HAP-1 (cell line): Measurements from ENCODE around the gene PPP1R1B.

ENCODE experiments used
- DNase-seq, 2 experiments: peaks; one replicate each; pipeline ENCODE4 v3.0.0-alpha.2; 2016 to 2020; ENCODE audit warnings: low spot score in 2 of 2
- H3K27me3 ChIP-seq: fragments of 250-450 bp; sonication (Bioruptor Pico); 2 replicates; pipeline ENCODE4 v1.5.1; 2020; ENCODE audit warnings: low read depth, mild to moderate bottlenecking, moderate library complexity
- H3K36me3 ChIP-seq: fragments of 250-450 bp; sonication (Bioruptor Pico); replicated peaks from 2 replicates; pipeline ENCODE4 v1.5.1; 2020; ENCODE audit warnings: mild to moderate bottlenecking
- H3K4me1 ChIP-seq: fragments of 250-450 bp; sonication (Bioruptor Pico); 2 replicates; pipeline ENCODE4 v1.5.1; 2020; ENCODE audit warnings: mild to moderate bottlenecking
- H3K4me3 ChIP-seq: fragments of 250-450 bp; sonication (Bioruptor Pico); 2 replicates; pipeline ENCODE4 v1.5.1; 2020; ENCODE audit warnings: mild to moderate bottlenecking, moderate library complexity
- H3K9me3 ChIP-seq: fragments of 250-450 bp; sonication (Bioruptor Pico); 2 replicates; pipeline ENCODE4 v1.5.1; 2020; ENCODE audit warnings: mild to moderate bottlenecking, moderate library complexity
- in situ Hi-C: fragments of 300-500 bp; cut with MboI; formaldehyde crosslinking; loops from 3 replicates; pipeline ENCODE4 v1.14.3; 2020; ENCODE audit warnings: low sequenced_read_pairs, inconsistent platforms, mixed read lengths

Gene PPP1R1B

GRCh38 chr17:39663688-39664580 is 37.2 kb downstream of the PPP1R1B start:
- H3K4me3 ChIP-seq = no peak overlapping the region
- peak in 1 of 2 experiments; percentile 41 for DNase-seq
- no peaks in the 10 kb centered on the region for H3K9me3 ChIP-seq
- H3K36me3 ChIP-seq = no peaks in the 10 kb centered on the region
- H3K27me3 ChIP-seq = no peaks in the 10 kb centered on the region
- in situ Hi-C loops = no loop called here
- peaks cover 5% of the 10 kb centered on the region for H3K4me1 ChIP-seq

GRCh38 chr17:39664581-39665561 is 38.1 kb downstream of the PPP1R1B start, which contains the start of gene TCAP:
TCAP (plus strand) TSS chr17:39665349; CDS start chr17:39665360, 11 bp downstream.
- in situ Hi-C loops = no loop called here
- H3K4me3 ChIP-seq = no peak within 1 kb of the TSS
- DNase-seq = no peak
- no peaks in the 10 kb centered on the region for H3K27me3 ChIP-seq
- H3K36me3 ChIP-seq = no peaks in the 10 kb centered on the region
- peaks cover 5% of the 10 kb centered on the region for H3K4me1 ChIP-seq
- no peaks in the 10 kb centered on the region for H3K9me3 ChIP-seq

GRCh38 chr17:39665642-39666224 is 39.0 kb downstream of the PPP1R1B start:
- Histone ChIP-seq H3K4me1 (peaks cover 5% of the 10 kb centered on the region), H3K9me3 (no peaks in the 10 kb centered on the region), H3K4me3 (no peak overlapping the region), H3K36me3 (no peaks in the 10 kb centered on the region), H3K27me3 (no peaks in the 10 kb centered on the region)
- DNase-seq = no peak
- in situ Hi-C loops = no loop called here

GRCh38 chr17:39666231-39666600 is 39.5 kb downstream of the PPP1R1B start:
- Histone ChIP-seq H3K9me3 (no peaks in the 10 kb centered on the region), H3K4me1 (peaks cover 5% of the 10 kb centered on the region), H3K4me3 (no peak overlapping the region), H3K27me3 (no peaks in the 10 kb centered on the region), H3K36me3 (no peaks in the 10 kb centered on the region)
- no peak for DNase-seq
- in situ Hi-C loops = no loop called here

GRCh38 chr17:39666601-39667261 is 40.0 kb downstream of the PPP1R1B start:
- no peak for DNase-seq

GRCh38 chr17:39667262-39667944 is 40.7 kb downstream of the PPP1R1B start:
- no peak overlapping the region for H3K4me3 ChIP-seq
- in situ Hi-C loops = no loop called here
- DNase-seq = no peak
- peaks cover 5% of the 10 kb centered on the region for H3K4me1 ChIP-seq
- H3K27me3 ChIP-seq = no peaks in the 10 kb centered on the region
- H3K36me3 ChIP-seq = no peaks in the 10 kb centered on the region
- no peaks in the 10 kb centered on the region for H3K9me3 ChIP-seq

More at GRCh38 chr17:39666601-39667261, 40.0 kb downstream of the PPP1R1B start:
- Histone ChIP-seq H3K4me3 (no peak overlapping the region), H3K27me3 (no peaks in the 10 kb centered on the region), H3K4me1 (peaks cover 5% of the 10 kb centered on the region), H3K9me3 (no peaks in the 10 kb centered on the region), H3K36me3 (no peaks in the 10 kb centered on the region)
- in situ Hi-C loops = no loop called here

- peak; percentile 65 to 87 for DNase-seq
- in situ Hi-C loops = no loop called here
- H3K4me1 ChIP-seq = peaks cover 5% of the 10 kb centered on the region
- H3K9me3 ChIP-seq = no peaks in the 10 kb centered on the region
- H3K4me3 ChIP-seq = peak within 1 kb of the TSS; percentile 14; the same call in 1 of the 2 replicates
- no peaks in the 10 kb centered on the region for H3K27me3 ChIP-seq
- no peaks in the 10 kb centered on the region for H3K36me3 ChIP-seq
Measured at GRCh38 chr17:39667945-39668924, 41.5 kb downstream of the PPP1R1B start, which contains the start of gene PNMT. PNMT (plus strand) TSS chr17:39668453; CDS start chr17:39668476, 23 bp downstream.

GRCh38 chr17:39669897-39670735 is 43.4 kb downstream of the PPP1R1B start:
- Histone ChIP-seq H3K4me3 (no peak overlapping the region), H3K27me3 (no peaks in the 10 kb centered on the region), H3K9me3 (no peaks in the 10 kb centered on the region), H3K36me3 (no peaks in the 10 kb centered on the region), H3K4me1 (peaks cover 5% of the 10 kb centered on the region)
- in situ Hi-C loops = no loop called here
- no peak for DNase-seq

- no peaks in the 10 kb centered on the region for H3K27me3 ChIP-seq
- in situ Hi-C loops = no loop called here
Measured at GRCh38 chr17:39670746-39671145, 44.0 kb downstream of the PPP1R1B start.

GRCh38 chr17:39671651-39672521 is 45.1 kb downstream of the PPP1R1B start:
- no peaks in the 10 kb centered on the region for H3K36me3 ChIP-seq
- in situ Hi-C loops = no loop called here
- no peak overlapping the region for H3K4me3 ChIP-seq
- no peaks in the 10 kb centered on the region for H3K9me3 ChIP-seq
- peaks cover 5% of the 10 kb centered on the region for H3K4me1 ChIP-seq
- peak in 1 of 2 experiments; percentile 60 for DNase-seq
- H3K27me3 ChIP-seq = no peaks in the 10 kb centered on the region

More at GRCh38 chr17:39670746-39671145, 44.0 kb downstream of the PPP1R1B start:
- Histone ChIP-seq H3K4me1 (peaks cover 5% of the 10 kb centered on the region), H3K4me3 (no peak overlapping the region), H3K36me3 (no peaks in the 10 kb centered on the region), H3K9me3 (no peaks in the 10 kb centered on the region)
- no peak for DNase-seq
